ENCODE data around the gene CREB5. TPM values are rescaled to one million over a fixed set of nuclear protein-coding genes. Genes with fewer than 3 reads are reported as not detected.

Gene CREB5
- total RNA-seq, 1 experiment from 2014 or later: 5.2 TPM

- no peaks in the 10 kb centered on the region for H4K20me1 ChIP-seq (ENCODE audit: low read length)
- no peaks in the 10 kb centered on the region for H3K9me3 ChIP-seq (ENCODE audit: low read length)
- no peak overlapping the region for H3K4me2 ChIP-seq (ENCODE audit: low read length)
- no peaks in the 10 kb centered on the region for H3K79me2 ChIP-seq (ENCODE audit: low read length)
- H3K4me3 ChIP-seq (ENCODE audit: low read length): no peak overlapping the region
- ATAC-seq (no peak), DNase-seq (no peak)
- intact Hi-C loops (cut with micrococcal nuclease): no loop called here
- no peak overlapping the region for H3K9ac ChIP-seq (ENCODE audit: low read length)
- ChIA-PET POLR2A (ENCODE audit: unreplicated experiment) (no interaction called here), CTCF (no interaction called here)
- H2AFZ ChIP-seq (ENCODE audit: low read length): no peak overlapping the region
- no TSS peak for BruUV-seq (replicated peaks)
- TF ChIP-seq EZH2phosphoT487 (IDR thresholded peaks at IDR 0.05; ENCODE audit: borderline replicate concordance, low read length) (no peak), EZH2 (IDR thresholded peaks at IDR 0.05; ENCODE audit: low read length, unreplicated experiment) (no peak), CTCF (conservative IDR thresholded peaks at IDR 0.05; ENCODE audit: low read depth, low read length) (no peak)
- H3K36me3 ChIP-seq (ENCODE audit: low read depth, low read length): no peaks in the 10 kb centered on the region
- H3K4me1 ChIP-seq (ENCODE audit: insufficient read depth, low read length): no peaks in the 10 kb centered on the region
- no peaks in the 10 kb centered on the region for H3K27me3 ChIP-seq (ENCODE audit: low read length)
- H3K27ac ChIP-seq (ENCODE audit: low read length): no peak overlapping the region
- no peaks in the 10 kb centered on the region for H3K9me2 ChIP-seq (replicated peaks; ENCODE audit: low read length)
- no peaks in the 10 kb centered on the region for H3F3A ChIP-seq (ENCODE audit: low read length, unreplicated experiment)
These were observed 61.4 kb downstream of the CREB5 start for GRCh38 chr7:28473571-28474281.

GRCh38 chr7:28474282-28474638 lies 61.9 kb downstream of the CREB5 start:
- Histone ChIP-seq H3K9ac (ENCODE audit: low read length) (no peak overlapping the region), H3K4me2 (ENCODE audit: low read length) (no peak overlapping the region), H3K9me2 (replicated peaks; ENCODE audit: low read length) (no peaks in the 10 kb centered on the region), H3K9me3 (ENCODE audit: low read length) (no peaks in the 10 kb centered on the region), H3K4me3 (ENCODE audit: low read length) (no peak overlapping the region), H3K36me3 (ENCODE audit: low read depth, low read length) (no peaks in the 10 kb centered on the region), H3K79me2 (ENCODE audit: low read length) (no peaks in the 10 kb centered on the region), H4K20me1 (ENCODE audit: low read length) (no peaks in the 10 kb centered on the region), H3F3A (ENCODE audit: low read length, unreplicated experiment) (no peaks in the 10 kb centered on the region), H3K27ac (ENCODE audit: low read length) (no peak overlapping the region), H3K4me1 (ENCODE audit: insufficient read depth, low read length) (no peaks in the 10 kb centered on the region), H3K27me3 (ENCODE audit: low read length) (no peaks in the 10 kb centered on the region), H2AFZ (ENCODE audit: low read length) (no peak overlapping the region)
- CTCF ChIA-PET: no interaction called here
- TF ChIP-seq CTCF (conservative IDR thresholded peaks at IDR 0.05; ENCODE audit: low read depth, low read length) (no peak), EZH2phosphoT487 (IDR thresholded peaks at IDR 0.05; ENCODE audit: borderline replicate concordance, low read length) (no peak), EZH2 (IDR thresholded peaks at IDR 0.05; ENCODE audit: low read length, unreplicated experiment) (no peak)
- BruUV-seq (replicated peaks): no TSS peak
- no peak for ATAC-seq
- intact Hi-C loops (cut with micrococcal nuclease): no loop called here
- no peak for DNase-seq
- POLR2A ChIA-PET (ENCODE audit: unreplicated experiment): no interaction called here

GRCh38 chr7:28474640-28475039 lies 62.3 kb downstream of the CREB5 start:
- DNase-seq (no peak), ATAC-seq (no peak)
- Histone ChIP-seq H3K4me3 (ENCODE audit: low read length) (no peak overlapping the region), H3K4me2 (ENCODE audit: low read length) (no peak overlapping the region), H4K20me1 (ENCODE audit: low read length) (no peaks in the 10 kb centered on the region), H3K4me1 (ENCODE audit: insufficient read depth, low read length) (no peaks in the 10 kb centered on the region), H3K9me3 (ENCODE audit: low read length) (no peaks in the 10 kb centered on the region), H3K36me3 (ENCODE audit: low read depth, low read length) (no peaks in the 10 kb centered on the region), H3K27me3 (ENCODE audit: low read length) (no peaks in the 10 kb centered on the region), H3K27ac (ENCODE audit: low read length) (no peak overlapping the region), H3K9me2 (replicated peaks; ENCODE audit: low read length) (no peaks in the 10 kb centered on the region), H3K79me2 (ENCODE audit: low read length) (no peaks in the 10 kb centered on the region), H2AFZ (ENCODE audit: low read length) (no peak overlapping the region), H3F3A (ENCODE audit: low read length, unreplicated experiment) (no peaks in the 10 kb centered on the region), H3K9ac (ENCODE audit: low read length) (no peak overlapping the region)
- ChIA-PET CTCF (no interaction called here), POLR2A (ENCODE audit: unreplicated experiment) (no interaction called here)
- BruUV-seq (replicated peaks): no TSS peak
- TF ChIP-seq EZH2 (IDR thresholded peaks at IDR 0.05; ENCODE audit: low read length, unreplicated experiment) (no peak), CTCF (conservative IDR thresholded peaks at IDR 0.05; ENCODE audit: low read depth, low read length) (no peak), EZH2phosphoT487 (IDR thresholded peaks at IDR 0.05; ENCODE audit: borderline replicate concordance, low read length) (no peak)
- intact Hi-C loops (cut with micrococcal nuclease): no loop called here

All from PC-3 (cell line).